UCSD-AML1 (cell line): ENCODE data around the gene METTL22.

Source experiments
- DNase-seq: peaks from one replicate; lab custom pipeline; 2025; ENCODE audit not compliant: unreplicated experiment; lab: John Stamatoyannopoulos, UW

Gene METTL22

GRCh38 chr16:8631373-8631772 is 9.9 kb downstream of the METTL22 start:
- DNase-seq = no peak

GRCh38 chr16:8631818-8632465 is 10.4 kb downstream of the METTL22 start:
- no peak for DNase-seq

- DNase-seq = peak; percentile 65
Observed at GRCh38 chr16:8632675-8633182, 11.2 kb downstream of the METTL22 start.

GRCh38 chr16:8634991-8635736 is 13.7 kb downstream of the METTL22 start:
- peak; percentile 26 for DNase-seq

- no peak for DNase-seq
Observed at GRCh38 chr16:8639694-8640093, 18.2 kb downstream of the METTL22 start.

GRCh38 chr16:8641671-8642070 is 20.2 kb downstream of the METTL22 start:
- no peak for DNase-seq

GRCh38 chr16:8642146-8642545 is 20.6 kb downstream of the METTL22 start:
- no peak for DNase-seq

- peak; percentile 63 for DNase-seq
Observed at GRCh38 chr16:8644211-8645140, 23.0 kb downstream of the METTL22 start.

- DNase-seq = no peak
Observed at GRCh38 chr16:8645141-8645521, 23.6 kb downstream of the METTL22 start.

GRCh38 chr16:8645831-8646230 is 24.3 kb downstream of the METTL22 start:
- DNase-seq = no peak

- DNase-seq = no peak
Observed at GRCh38 chr16:8646326-8647053, 25.0 kb downstream of the METTL22 start.

GRCh38 chr16:8647721-8648318 is 26.3 kb downstream of the METTL22 start:
- no peak for DNase-seq

- DNase-seq = no peak
Observed at GRCh38 chr16:8648877-8649276, 27.4 kb downstream of the METTL22 start.

- no peak for DNase-seq
Observed at GRCh38 chr16:8649829-8650554, 28.5 kb downstream of the METTL22 start.

- DNase-seq = peak; percentile 13
Observed at GRCh38 chr16:8651958-8652357, 30.5 kb downstream of the METTL22 start.

- DNase-seq = peak; percentile 27
Observed at GRCh38 chr16:8655184-8655717, 33.8 kb downstream of the METTL22 start.

GRCh38 chr16:8656376-8656775 is 34.9 kb downstream of the METTL22 start:
- DNase-seq = no peak

- DNase-seq = peak; percentile 72
Observed at GRCh38 chr16:8660841-8661301, 39.4 kb downstream of the METTL22 start.

GRCh38 chr16:8661703-8662102 is 40.2 kb downstream of the METTL22 start:
- no peak for DNase-seq
